Cardiac muscle cell (in vitro differentiated cells and primary cell): Measurements from ENCODE around the gene CTXND1. TPM values are rescaled to one million over a fixed set of nuclear protein-coding genes. Genes with fewer than 3 reads are reported as not detected.

Experiments used
- DNase-seq, 2 donors: peaks; one replicate each; pipeline versions ENCODE4 v3.0.0 to v3.0.0-alpha.2; 2010 to 2017; ENCODE audit warnings: low read depth in 1 of 2, low spot score in 1 of 2
- H3K27ac ChIP-seq: fragments of 200-600 bp; sonication (generic); 2 replicates; pipeline ENCODE4 v1.5.1; 2016
- H3K27me3 ChIP-seq: fragments of 200-600 bp; sonication (generic); 2 replicates; pipeline ENCODE4 v1.6.0; 2016; ENCODE audit warnings: control low read depth
- H3K36me3 ChIP-seq: fragments of 200-600 bp; sonication (generic); 2 replicates; pipeline ENCODE4 v1.5.1; 2016; ENCODE audit warnings: control low read depth
- H3K4me1 ChIP-seq: fragments of 200-600 bp; sonication (generic); 2 replicates; pipeline ENCODE4 v1.8.1; 2017; ENCODE audit warnings: low read depth, mild to moderate bottlenecking, mixed run types
- H3K4me3 ChIP-seq: fragments of 200-600 bp; sonication (generic); 2 replicates; pipeline ENCODE4 v1.5.1; 2016; ENCODE audit warnings: mild to moderate bottlenecking
- H3K9me3 ChIP-seq: fragments of 200-600 bp; sonication (generic); 2 replicates; pipeline ENCODE4 v1.5.1; 2017; ENCODE audit warnings: low read depth, mild to moderate bottlenecking, control low read depth
- CTCF ChIP-seq: IDR thresholded peaks from 2 replicates; pipeline ENCODE4 v1.5.1; 2012; ENCODE audit warnings: low read depth, mild to moderate bottlenecking, low read length
- polyA plus RNA-seq: library from polyadenylated mRNA; unstranded; fragments of >200 nt; fragmentation: Nextera tagmentation; extraction: Ambion mirVana; gene quantifications from 2 replicates; pipeline ENCODE4 v1.2.1, GENCODE V29; 2016
- total RNA-seq: library from RNA; depleted of rRNA; stranded (reverse); fragments of >200 nt; gene quantifications from 2 replicates; pipeline ENCODE4 v1.2.3, GENCODE V29; 2016

The CTXND1 gene
- total and polyA plus RNA-seq, 2 experiments from 2014 or later = 0.09 to 0.27 TPM

- Histone ChIP-seq H3K4me3 (peak overlapping the region; percentile 48), H3K4me1 (peaks cover 19% of the 10 kb centered on the region), H3K9me3 (no peaks in the 10 kb centered on the region), H3K27ac (no peak overlapping the region), H3K36me3 (no peaks in the 10 kb centered on the region), H3K27me3 (no peaks in the 10 kb centered on the region)
- DNase-seq = peak in 1 of 2 donors; percentile 50
- no peak for TF ChIP-seq CTCF
Observed at GRCh38 chr15:80153900-80154299, 98.1 kb downstream of the CTXND1 start.

GRCh38 chr15:80152896-80153876 is 98.8 kb downstream of the CTXND1 start, which contains the start of gene FAH:
TSS of gene FAH (plus strand) at chr15:80152999. CDS start at chr15:80153055, 56 bp downstream.
- DNase-seq = peak; percentile 72 to 85

GRCh38 chr15:80152180-80152895 is 99.7 kb downstream of the CTXND1 start:
- Histone ChIP-seq H3K4me1 (peaks cover 19% of the 10 kb centered on the region), H3K36me3 (no peaks in the 10 kb centered on the region), H3K9me3 (no peaks in the 10 kb centered on the region), H3K4me3 (peak overlapping the region; percentile 48), H3K27me3 (no peaks in the 10 kb centered on the region), H3K27ac (peak overlapping the region; percentile 59)
- peak; percentile 93 to 98 for DNase-seq
- no peak for TF ChIP-seq CTCF

More at GRCh38 chr15:80152896-80153876, 98.8 kb downstream of the CTXND1 start, which contains the start of gene FAH:
- Histone ChIP-seq H3K27ac (peak within 1 kb of the TSS; percentile 59), H3K9me3 (no peaks in the 10 kb centered on the region), H3K4me3 (peak within 1 kb of the TSS; percentile 48), H3K4me1 (peaks cover 19% of the 10 kb centered on the region), H3K36me3 (no peaks in the 10 kb centered on the region), H3K27me3 (no peaks in the 10 kb centered on the region)
- TF ChIP-seq CTCF = no peak

GRCh38 chr15:80151576-80151975 is 100.4 kb downstream of the CTXND1 start:
- no peaks in the 10 kb centered on the region for H3K9me3 ChIP-seq
- no peaks in the 10 kb centered on the region for H3K36me3 ChIP-seq
- no peak for DNase-seq
- H3K4me1 ChIP-seq = peaks cover 19% of the 10 kb centered on the region
- H3K27ac ChIP-seq = no peak overlapping the region
- no peaks in the 10 kb centered on the region for H3K27me3 ChIP-seq
- H3K4me3 ChIP-seq = no peak overlapping the region
- no peak for TF ChIP-seq CTCF

GRCh38 chr15:80151148-80151547 is 100.9 kb downstream of the CTXND1 start:
- Histone ChIP-seq H3K9me3 (no peaks in the 10 kb centered on the region), H3K4me1 (peaks cover 19% of the 10 kb centered on the region), H3K36me3 (no peaks in the 10 kb centered on the region), H3K27ac (no peak overlapping the region), H3K27me3 (no peaks in the 10 kb centered on the region), H3K4me3 (no peak overlapping the region)
- DNase-seq = no peak
- TF ChIP-seq CTCF = no peak

Other genes starting within 250 kb of the CTXND1 start
- gene ZFAND6, start 192.5 kb downstream of the CTXND1 start, total RNA-seq = 192 and 195 TPM in 2 replicates
- gene ZFAND6, start 192.5 kb downstream of the CTXND1 start, polyA plus RNA-seq = 215 and 253 TPM in 2 replicates
- gene FAH, start 99.2 kb downstream of the CTXND1 start, total RNA-seq = 18.2 and 25.5 TPM in 2 replicates
- gene FAH, start 99.2 kb downstream of the CTXND1 start, polyA plus RNA-seq = 26.1 and 46.4 TPM in 2 replicates
- 3.6 and 4.4 TPM in 2 replicates for gene ARNT2, start 152.2 kb upstream of the CTXND1 start, total RNA-seq
- 3.1 and 3.8 TPM in 2 replicates for gene ARNT2, start 152.2 kb upstream of the CTXND1 start, polyA plus RNA-seq